Endothelial cell of umbilical vein (primary cell): Measurements from ENCODE around the gene AKAP12. TPM values are rescaled to one million over a fixed set of nuclear protein-coding genes. Genes with fewer than 3 reads are reported as not detected.

Experiments used
- BruUV-seq: library from RNA; stranded (reverse); fragments of 400-500 nt; replicated peaks from 2 replicates; lab custom pipeline; 2021; lab: Mats Ljungman, UMichigan
- CTCF ChIA-PET: fragments of 300-600, 350-600 bp; sonication (Branson Sonifier 250); formaldehyde crosslinking; loops from one replicate; lab custom pipeline; 2021; ENCODE audit warnings: antibody characterized with exemption, inconsistent platforms; lab: Charles Lee
- POLR2A ChIA-PET: fragments of 300-600, 350-600 bp; sonication (Branson Sonifier 250); formaldehyde crosslinking; loops from one replicate; lab custom pipeline; 2021; ENCODE audit warnings: antibody characterized with exemption, inconsistent platforms; lab: Charles Lee
- DNase-seq: peaks from one replicate; pipeline ENCODE4 v3.0.0-alpha.2; 2011; ENCODE audit warnings: low read depth, low spot score
- FAIRE-seq: peaks from 2 replicates; lab custom pipeline; 2011; peaks lifted over from hg19 to GRCh38; lab: Jason Lieb, UNC
- H2AFZ ChIP-seq: 2 replicates; pipeline ENCODE4 v1.6.0; 2012; ENCODE audit warnings: low read depth, low read length, control low read depth, inconsistent platforms
- H3K27ac ChIP-seq: 2 replicates; pipeline ENCODE4 v1.5.1; 2011; ENCODE audit warnings: low read depth, mild to moderate bottlenecking, control low read depth, low read length, moderate library complexity; ENCODE audit not compliant: insufficient read depth
- H3K27me3 ChIP-seq, 2 experiments: 2 replicates each; pipeline versions ENCODE4 v1.6.0 to v1.6.1; 2011; ENCODE audit warnings: low read length in 2 of 2, mixed read lengths in 1 of 2; ENCODE audit not compliant: control insufficient read depth in 2 of 2, insufficient read depth in 2 of 2
- H3K36me3 ChIP-seq, 2 experiments: 2 replicates in 1 of 2; 3 replicates in 1 of 2; pipeline ENCODE4 v1.5.1; 2011; ENCODE audit warnings: low read length in 2 of 2, mild to moderate bottlenecking in 1 of 2, moderate library complexity in 1 of 2; ENCODE audit not compliant: control insufficient read depth in 2 of 2, insufficient read depth in 2 of 2; ENCODE audit errors: extremely low read depth in 1 of 2
- H3K4me1 ChIP-seq: 3 replicates; pipeline ENCODE4 v1.5.1; 2011; ENCODE audit warnings: mild to moderate bottlenecking, low read length; ENCODE audit not compliant: control insufficient read depth, insufficient read depth; ENCODE audit errors: extremely low read depth
- H3K4me2 ChIP-seq: 2 replicates; pipeline ENCODE4 v1.6.1; 2011; ENCODE audit warnings: low read length, control low read depth, mixed read lengths; ENCODE audit not compliant: insufficient read depth
- H3K4me3 ChIP-seq, 3 experiments: fragments of 200-600 bp in 1 of 3; sonication (generic), shearing (Covaris generic) in 1 of 3; replicated peaks in 1 of 3; 2 replicates each; pipeline ENCODE4 v1.5.1; 2011 to 2016; ENCODE audit warnings: control low read depth in 3 of 3, low read length in 3 of 3, mild to moderate bottlenecking in 2 of 3, inconsistent platforms in 1 of 3, low read depth in 1 of 3, moderate library complexity in 1 of 3; ENCODE audit not compliant: insufficient read depth in 1 of 3
- H3K79me2 ChIP-seq: 2 replicates; pipeline ENCODE4 v1.6.0; 2012; ENCODE audit warnings: low read length, inconsistent platforms; ENCODE audit not compliant: control insufficient read depth, insufficient read depth
- H3K9ac ChIP-seq: replicated peaks from 2 replicates; pipeline ENCODE3; 2011; ENCODE audit warnings: low read length, control low read depth; ENCODE audit not compliant: insufficient read depth; ENCODE audit errors: extremely low read depth
- H3K9me1 ChIP-seq: replicated peaks from 3 replicates; pipeline ENCODE4 v1.6.0; 2011; ENCODE audit warnings: mild to moderate bottlenecking, low read length; ENCODE audit not compliant: control insufficient read depth, insufficient read depth; ENCODE audit errors: extremely low read depth
- H3K9me3 ChIP-seq: replicated peaks from 2 replicates; pipeline ENCODE4 v1.5.1; 2012; ENCODE audit warnings: low read length, inconsistent platforms; ENCODE audit not compliant: control insufficient read depth, insufficient read depth
- H4K20me1 ChIP-seq: replicated peaks from 2 replicates; pipeline ENCODE3; 2011; ENCODE audit warnings: mild to moderate bottlenecking, low read length; ENCODE audit not compliant: control insufficient read depth, insufficient read depth; ENCODE audit errors: extremely low read depth
- EZH2 ChIP-seq: IDR thresholded peaks from 2 replicates; pipeline ENCODE4 v1.6.1; 2012; ENCODE audit warnings: borderline replicate concordance, low read depth, mild to moderate bottlenecking, moderate library complexity, low read length, inconsistent platforms; ENCODE audit not compliant: severe bottlenecking
- FOS ChIP-seq: IDR thresholded peaks from 2 replicates; pipeline ENCODE4 v1.6.1; 2011; ENCODE audit warnings: mild to moderate bottlenecking, low read length, moderate library complexity, borderline replicate concordance; ENCODE audit not compliant: insufficient read depth
- GATA2 ChIP-seq: IDR thresholded peaks from 2 replicates; pipeline ENCODE4 v1.7.0; 2011; ENCODE audit warnings: low read depth, mild to moderate bottlenecking, moderate library complexity, mixed read lengths, low read length; ENCODE audit not compliant: insufficient read length, insufficient read depth
- JUN ChIP-seq: IDR thresholded peaks from 2 replicates; pipeline ENCODE4 v1.6.1; 2011; ENCODE audit warnings: borderline replicate concordance, low read depth; ENCODE audit not compliant: insufficient read length, insufficient read depth
- MYC ChIP-seq: IDR thresholded peaks from one replicate; pipeline ENCODE4 v1.6.1; 2011; ENCODE audit warnings: mild to moderate bottlenecking, low read depth, low read length
- POLR2A ChIP-seq: IDR thresholded peaks from 2 replicates; pipeline ENCODE4 v1.6.1; 2012; ENCODE audit warnings: low read depth, mild to moderate bottlenecking, control low read depth, low read length
- POLR2AphosphoS5 ChIP-seq: IDR thresholded peaks from 2 replicates; pipeline ENCODE4 v1.6.1; 2012; ENCODE audit warnings: low read depth, mild to moderate bottlenecking, control low read depth, low read length, moderate library complexity; ENCODE audit not compliant: insufficient read depth
- dilution Hi-C: fragments of 300-500 bp; cut with MboI; formaldehyde crosslinking; loops from one replicate; pipeline ENCODE4 v1.15.0; 2019; ENCODE audit warnings: low sequenced_read_pairs; ENCODE audit not compliant: extremely low pct_ligation_motif_present
- intact Hi-C: fragments of 100-400 bp; cut with micrococcal nuclease; formaldehyde crosslinking; loops from one replicate; pipeline ENCODE4 v1.10.0; 2022
- polyA plus RNA-seq, 4 experiments: library from polyadenylated mRNA; depleted of rRNA in 3 of 4; stranded (reverse) in 3 of 4; unstranded in 1 of 4; fragments of >200 nt; gene quantifications; 2 replicates each; pipeline versions ENCODE4 v1.2.1 to v1.2.3, GENCODE V29; 2011 to 2012; ENCODE audit warnings: missing spikeins in 1 of 4
- total RNA-seq: library from RNA; stranded (reverse); gene quantifications from 2 replicates; pipeline ENCODE4 v1.2.3, GENCODE V29; 2021
- TF ChIP-seq, protein P1 (sequence below), 2 donors: IDR thresholded peaks; 1 replicate in 1 of 2; 2 replicates in 1 of 2; pipeline ENCODE4 v1.5.1; 2011; ENCODE audit warnings: low read length in 2 of 2, mild to moderate bottlenecking in 2 of 2, moderate library complexity in 2 of 2, control low read depth in 1 of 2, inconsistent platforms in 1 of 2, low read depth in 1 of 2; ENCODE audit not compliant: insufficient read depth in 1 of 2; ENCODE audit errors: extremely low read depth in 1 of 2
- TF ChIP-seq, protein P2 (sequence below): IDR thresholded peaks from 2 replicates; pipeline ENCODE4 v1.6.1; 2011; ENCODE audit not compliant: insufficient read depth, insufficient read length

AKAP12 gene
- total and polyA plus RNA-seq, 2 donors (not counting 3 experiments of a cell fraction or from before 2014, with no cell fraction given): 46.9 to 340 TPM

DNA sequence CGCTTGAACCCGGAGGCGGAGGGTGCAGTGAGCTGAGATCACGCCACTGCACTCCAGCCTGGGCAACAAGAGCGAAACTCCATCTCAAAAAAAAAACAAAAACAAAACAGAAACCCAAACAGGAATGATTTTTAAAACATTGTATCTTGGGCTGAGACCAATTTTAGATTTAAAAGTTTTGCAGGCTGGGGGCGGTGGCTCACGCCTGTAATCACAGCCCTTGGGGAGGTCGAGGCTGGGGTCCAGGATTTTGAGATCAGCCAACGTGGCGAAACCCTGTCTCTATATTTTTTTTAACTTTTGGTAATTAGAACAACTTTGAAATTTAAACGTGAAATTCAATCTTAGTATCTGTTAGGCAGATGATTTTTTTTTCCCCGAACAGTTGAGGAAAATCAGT lies 70.5 kb downstream of the AKAP12 start:
- CTCF ChIA-PET: interaction anchor here (0.6 to 2.5 kb wide), 4 partner anchors 14 to 418 kb away, joined by 3 to 6 read pairs (median 5); no protein-coding TSS in a partner anchor
- DNase-seq: no peak
- H3K9ac ChIP-seq: no peak overlapping the region
- no peaks in the 10 kb centered on the region for H3K9me3 ChIP-seq
- H3K27ac ChIP-seq: no peak overlapping the region
- H3K27me3 ChIP-seq: no peaks in the 10 kb centered on the region
- H2AFZ ChIP-seq: no peak overlapping the region
- no peak for FAIRE-seq
- H3K4me1 ChIP-seq: no peaks in the 10 kb centered on the region
- intact Hi-C loops: no loop called here
- dilution Hi-C loops: no loop called here
- H3K9me1 ChIP-seq: no peaks in the 10 kb centered on the region
- POLR2A ChIA-PET: interaction anchor here (0.5 kb wide), 1 partner anchor 310 kb away, joined by 7 read pairs; no protein-coding TSS in a partner anchor
- H3K79me2 ChIP-seq: peaks cover 16% of the 10 kb centered on the region
- peaks cover 0 to 6% of the 10 kb centered on the region in 2 experiments for H3K36me3 ChIP-seq
- no peak overlapping the region for H3K4me2 ChIP-seq
- TF ChIP-seq MYC (no peak), POLR2AphosphoS5 (no peak), EZH2 (no peak)
- no peaks in the 10 kb centered on the region for H4K20me1 ChIP-seq
- H3K4me3 ChIP-seq: no peak overlapping the region
- BruUV-seq: no TSS peak

DNA sequence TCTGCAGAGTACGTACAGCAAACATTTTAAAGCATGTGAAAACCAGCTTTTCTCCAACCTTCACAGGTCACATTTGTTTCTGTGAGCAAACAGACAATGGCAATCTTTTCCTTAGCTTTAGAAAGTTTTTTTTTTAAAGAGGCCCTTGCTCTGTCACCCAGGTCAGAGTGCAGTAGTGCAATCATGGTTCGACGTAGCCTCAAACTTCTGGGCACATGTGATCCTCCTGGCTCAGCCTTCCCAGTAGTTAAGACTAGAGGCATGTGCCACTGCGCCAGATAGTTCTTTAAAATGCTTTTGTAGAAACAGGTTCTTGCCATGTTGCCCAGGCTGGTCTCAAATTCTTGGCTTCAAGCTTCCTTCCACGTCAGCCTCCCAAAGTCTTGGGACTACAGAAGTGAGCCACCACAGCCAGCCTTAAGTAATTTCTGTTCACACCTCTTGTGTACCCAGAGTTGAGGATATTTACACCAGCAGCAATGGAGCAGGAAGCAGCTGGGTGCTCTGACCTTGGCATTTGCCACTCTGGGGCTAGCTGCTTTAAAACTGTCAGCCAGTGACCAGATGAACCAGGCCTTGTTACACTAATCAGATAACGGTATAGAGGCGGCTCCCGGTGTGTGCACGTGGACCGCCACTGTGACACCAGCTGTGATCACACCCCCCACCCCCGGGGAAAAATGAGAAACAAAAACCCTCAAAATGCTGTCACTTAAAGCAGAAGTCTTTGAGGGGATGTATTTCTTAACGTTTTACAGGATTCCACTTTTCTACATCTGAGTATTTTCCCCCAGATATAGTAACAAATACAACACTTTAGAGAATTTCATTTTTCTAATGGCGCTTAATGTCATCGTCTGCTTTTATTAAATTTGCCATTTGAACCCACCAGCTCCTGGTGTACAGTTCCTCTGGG lies 71.3 kb downstream of the AKAP12 start:
- TF ChIP-seq GATA2: no peak
- TF ChIP-seq, protein P1, sequence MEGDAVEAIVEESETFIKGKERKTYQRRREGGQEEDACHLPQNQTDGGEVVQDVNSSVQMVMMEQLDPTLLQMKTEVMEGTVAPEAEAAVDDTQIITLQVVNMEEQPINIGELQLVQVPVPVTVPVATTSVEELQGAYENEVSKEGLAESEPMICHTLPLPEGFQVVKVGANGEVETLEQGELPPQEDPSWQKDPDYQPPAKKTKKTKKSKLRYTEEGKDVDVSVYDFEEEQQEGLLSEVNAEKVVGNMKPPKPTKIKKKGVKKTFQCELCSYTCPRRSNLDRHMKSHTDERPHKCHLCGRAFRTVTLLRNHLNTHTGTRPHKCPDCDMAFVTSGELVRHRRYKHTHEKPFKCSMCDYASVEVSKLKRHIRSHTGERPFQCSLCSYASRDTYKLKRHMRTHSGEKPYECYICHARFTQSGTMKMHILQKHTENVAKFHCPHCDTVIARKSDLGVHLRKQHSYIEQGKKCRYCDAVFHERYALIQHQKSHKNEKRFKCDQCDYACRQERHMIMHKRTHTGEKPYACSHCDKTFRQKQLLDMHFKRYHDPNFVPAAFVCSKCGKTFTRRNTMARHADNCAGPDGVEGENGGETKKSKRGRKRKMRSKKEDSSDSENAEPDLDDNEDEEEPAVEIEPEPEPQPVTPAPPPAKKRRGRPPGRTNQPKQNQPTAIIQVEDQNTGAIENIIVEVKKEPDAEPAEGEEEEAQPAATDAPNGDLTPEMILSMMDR (IDR thresholded peaks at IDR 0.05; ENCODE audit: extremely low read depth in 1 of 2, insufficient read depth in 1 of 2, low read depth in 1 of 2, low read length in 2 of 2): no peak
- TF ChIP-seq MYC: no peak
- TF ChIP-seq POLR2AphosphoS5: no peak
- no peak for TF ChIP-seq EZH2
- TF ChIP-seq, protein P2, sequence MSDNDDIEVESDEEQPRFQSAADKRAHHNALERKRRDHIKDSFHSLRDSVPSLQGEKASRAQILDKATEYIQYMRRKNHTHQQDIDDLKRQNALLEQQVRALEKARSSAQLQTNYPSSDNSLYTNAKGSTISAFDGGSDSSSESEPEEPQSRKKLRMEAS: no peak
- no peak for TF ChIP-seq JUN
- TF ChIP-seq POLR2A: no peak
- no peak for TF ChIP-seq FOS
- Histone ChIP-seq H3K9me3 (no peaks in the 10 kb centered on the region), H3K4me1 (no peaks in the 10 kb centered on the region), H3K79me2 (peaks cover 14% of the 10 kb centered on the region), H3K4me3 (no peak overlapping the region), H3K9ac (no peak overlapping the region), H3K9me1 (no peaks in the 10 kb centered on the region), H3K36me3 (peaks cover 0 to 4% of the 10 kb centered on the region in 2 experiments), H4K20me1 (no peaks in the 10 kb centered on the region), H2AFZ (no peak overlapping the region), H3K27ac (no peak overlapping the region), H3K4me2 (no peak overlapping the region), H3K27me3 (no peaks in the 10 kb centered on the region)
- POLR2A ChIA-PET: interaction anchor here (0.5 kb wide), 1 partner anchor 311 kb away, joined by 7 read pairs; no protein-coding TSS in a partner anchor
- no TSS peak for BruUV-seq
- intact Hi-C loops (no loop called here), dilution Hi-C loops (no loop called here)
- no peak for DNase-seq
- CTCF ChIA-PET: interaction anchor here (0.9 to 2.5 kb wide), 3 partner anchors 13 to 297 kb away, joined by 3 to 6 read pairs (median 5); no protein-coding TSS in a partner anchor
- FAIRE-seq: peak; percentile 49
